Measurements from ENCODE around the gene SLC4A2.
A peak's percentile ranks its signal among the peaks of the same experiment; 100 is the strongest.

Gene SLC4A2

DNA sequence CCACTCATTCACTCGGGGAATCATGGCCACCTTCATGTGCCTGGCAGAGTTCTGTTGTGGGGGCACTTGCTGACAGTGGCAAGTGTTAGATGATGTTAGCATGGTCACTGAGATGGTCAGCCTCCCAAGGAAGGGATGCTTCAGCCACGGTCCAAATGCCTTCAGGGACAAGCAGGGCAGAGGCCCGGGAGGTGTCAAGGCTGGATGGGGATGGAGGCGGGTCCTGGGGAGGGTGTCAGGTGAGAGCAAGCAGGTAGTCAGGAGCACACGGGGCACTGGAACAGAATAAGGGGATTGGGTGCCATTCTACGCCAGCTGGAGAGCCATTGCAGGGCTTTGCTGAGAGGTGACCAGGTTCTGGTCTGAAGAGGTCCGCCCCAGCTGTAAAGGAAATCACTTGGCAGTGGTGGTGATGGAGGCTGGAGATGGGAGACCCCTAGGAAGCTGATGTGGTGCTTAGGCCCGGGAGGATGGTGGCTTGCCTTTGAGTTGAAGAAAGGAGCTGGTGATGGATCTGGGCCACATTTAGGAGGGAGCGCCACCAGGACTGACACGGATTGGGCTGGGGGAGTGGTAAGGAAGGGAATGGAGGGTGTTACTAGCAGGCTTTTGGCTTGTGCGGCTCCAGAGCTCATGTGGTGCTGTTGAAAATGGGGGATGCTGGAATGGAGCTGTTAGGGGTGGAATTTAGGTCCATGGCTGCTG, 51.0 kb downstream of the SLC4A2 start:
- WGBS (ENCODE audit: insufficient coverage), result 89% methylated on average over 10 of the region's 11 CpGs
- ChIA-PET CTCF (interaction anchor here (0.8 to 6.5 kb wide), 26 partner anchors 9 to 212 kb away, joined by 3 to 219 read pairs (median 4); partner anchors contain the start of genes ABCB8, AGAP3, ATG9B and FASTK), POLR2A (interaction anchor here (1.1 to 1.3 kb wide), 2 partner anchors 23 to 50 kb away, joined by 3 read pairs; no protein-coding TSS in a partner anchor)
- Histone ChIP-seq H3K4me3 (ENCODE audit: control insufficient read depth in 1 of 7, extremely low read depth in 1 of 7, insufficient read depth in 4 of 7, low read depth in 2 of 7, low read length in 6 of 7) (no peak overlapping the region), H3K27ac (ENCODE audit: insufficient read depth in 1 of 2, low read depth in 1 of 2, low read length in 2 of 2, poor library complexity in 1 of 2, severe bottlenecking in 2 of 2) (no peak overlapping the region), H3K36me3 (ENCODE audit: control insufficient read depth in 4 of 4, insufficient read depth in 4 of 4, low read length in 3 of 4) (peaks cover 0 to 13% (median 5%) of the 10 kb centered on the region in 4 experiments), H3K27me3 (replicated peaks in 2 of 5; ENCODE audit: control insufficient read depth in 4 of 5, insufficient read depth in 5 of 5, low read length in 4 of 5) (peaks cover 0 to 15% (median 3%) of the 10 kb centered on the region in 5 experiments), H3K4me1 (ENCODE audit: control extremely low read depth in 1 of 4, control insufficient read depth in 4 of 4, insufficient read depth in 4 of 4, low read length in 3 of 4) (peaks cover 0 to 17% (median 7%) of the 10 kb centered on the region in 4 experiments), H3K9me3 (ENCODE audit: control extremely low read depth in 1 of 5, control insufficient read depth in 4 of 5, insufficient read depth in 2 of 5, low read depth in 1 of 5, low read length in 4 of 5) (no peaks in the 10 kb centered on the region)
- no peak for DNase-seq

DNA sequence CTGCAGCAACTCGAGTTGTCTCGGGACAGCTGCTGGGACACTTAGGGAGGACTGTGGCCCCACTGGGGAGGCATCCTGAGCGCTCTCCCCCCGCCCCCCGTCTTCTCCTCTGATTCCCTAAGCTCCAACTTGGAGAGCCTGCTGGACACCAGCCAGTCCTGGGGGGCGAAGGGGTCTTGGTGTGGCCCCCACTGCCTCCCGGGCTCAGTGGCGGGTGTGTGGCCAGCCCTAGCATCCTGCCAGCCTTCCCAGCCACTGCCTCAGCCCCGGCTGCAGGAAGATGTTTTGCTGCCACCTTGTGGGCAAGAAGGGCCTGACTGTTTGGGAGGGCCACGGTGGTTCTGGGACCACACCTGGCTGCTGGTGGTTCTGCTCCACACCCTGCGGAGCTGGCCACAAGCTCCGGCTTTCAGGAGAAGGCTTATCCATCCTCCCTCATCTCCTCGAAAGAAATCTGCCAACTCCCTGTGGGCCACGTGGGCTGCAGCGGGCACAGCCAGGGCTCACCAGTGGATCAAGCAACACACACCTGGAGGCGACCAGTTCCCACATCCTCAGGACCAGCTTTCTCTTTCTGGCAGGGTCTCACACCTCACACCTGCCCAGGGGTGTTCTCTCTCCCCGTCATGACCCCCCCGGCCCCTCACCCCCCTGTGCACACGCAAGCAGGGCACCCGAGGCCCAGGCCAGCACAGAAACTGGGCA, 51.7 kb downstream of the SLC4A2 start:
- Histone ChIP-seq H3K36me3 (ENCODE audit: control insufficient read depth in 4 of 4, insufficient read depth in 4 of 4, low read length in 3 of 4) (peaks cover 0 to 13% (median 5%) of the 10 kb centered on the region in 4 experiments), H3K27ac (ENCODE audit: insufficient read depth in 1 of 2, low read depth in 1 of 2, low read length in 2 of 2, poor library complexity in 1 of 2, severe bottlenecking in 2 of 2) (no peak overlapping the region), H3K4me1 (ENCODE audit: control extremely low read depth in 1 of 4, control insufficient read depth in 4 of 4, insufficient read depth in 4 of 4, low read length in 3 of 4) (peaks cover 0 to 12% (median 6%) of the 10 kb centered on the region in 4 experiments), H3K9me3 (ENCODE audit: control extremely low read depth in 1 of 5, control insufficient read depth in 4 of 5, insufficient read depth in 2 of 5, low read depth in 1 of 5, low read length in 4 of 5) (no peaks in the 10 kb centered on the region), H3K4me3 (ENCODE audit: control insufficient read depth in 1 of 7, extremely low read depth in 1 of 7, insufficient read depth in 4 of 7, low read depth in 2 of 7, low read length in 6 of 7) (no peak overlapping the region), H3K27me3 (replicated peaks in 2 of 5; ENCODE audit: control insufficient read depth in 4 of 5, insufficient read depth in 5 of 5, low read length in 4 of 5) (peaks cover 0 to 22% (median 6%) of the 10 kb centered on the region in 5 experiments)
- DNase-seq, result peak; percentile 57 to 74 (median 67)
- POLR2A ChIA-PET, result interaction anchor here (1.1 to 1.3 kb wide), 2 partner anchors 24 to 51 kb away, joined by 3 read pairs; no protein-coding TSS in a partner anchor
- CTCF ChIA-PET, result interaction anchor here (0.8 to 6.5 kb wide), 37 partner anchors 8 to 213 kb away, joined by 3 to 219 read pairs (median 4); partner anchors contain the start of genes ABCB8, AGAP3, ATG9B and FASTK
- WGBS (ENCODE audit: insufficient coverage), result 48% methylated on average over 19 of the region's 20 CpGs

DNA sequence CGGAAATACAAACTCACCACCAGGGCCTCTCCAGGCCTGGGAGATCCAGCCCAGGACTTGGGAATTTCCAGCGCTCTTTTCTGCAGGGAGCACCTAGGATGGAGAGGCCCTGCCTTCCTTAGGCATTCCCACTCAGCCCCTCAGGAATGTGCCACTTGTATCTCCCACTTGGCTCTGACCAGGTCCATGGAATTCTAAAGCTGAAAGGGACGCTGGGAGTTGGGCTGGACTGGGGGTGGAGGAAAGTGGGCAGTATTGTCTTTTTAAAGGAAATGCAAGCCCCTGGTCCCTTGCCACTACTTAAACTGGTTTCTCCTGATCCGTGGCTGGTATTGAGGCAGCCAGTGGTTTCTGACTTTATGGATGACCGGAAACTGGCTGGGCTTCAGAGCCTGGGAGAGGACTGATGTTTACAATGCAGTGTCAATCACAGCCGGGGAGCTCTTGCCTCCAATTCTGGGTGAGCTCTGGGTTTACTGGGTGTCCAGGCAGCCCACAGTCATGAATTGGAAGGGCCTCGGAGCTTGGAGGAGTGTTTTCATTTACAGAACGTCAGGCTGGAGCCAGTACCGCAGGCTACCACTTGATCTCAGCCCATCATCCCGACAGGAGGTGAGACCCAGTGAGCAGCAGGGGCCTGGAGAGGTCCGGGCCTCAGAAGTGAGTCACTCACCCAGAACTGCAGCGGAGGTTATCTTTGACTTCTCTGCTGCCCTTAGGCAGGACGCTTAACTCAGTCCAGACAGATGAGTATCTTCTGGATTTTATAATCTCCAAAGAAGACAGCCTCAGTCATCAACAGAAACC, 54.2 kb downstream of the SLC4A2 start:
- CTCF ChIA-PET, result interaction anchor here (0.7 to 4.6 kb wide), 10 partner anchors 10 to 152 kb away, joined by 3 to 28 read pairs (median 4); no protein-coding TSS in a partner anchor
- 98% methylated on average over 11 of the region's 13 CpGs for WGBS (ENCODE audit: insufficient coverage)
- peaks cover 0 to 22% (median 7%) of the 10 kb centered on the region in 5 experiments for H3K27me3 ChIP-seq (replicated peaks in 2 of 5; ENCODE audit: control insufficient read depth in 4 of 5, insufficient read depth in 5 of 5, low read length in 4 of 5)
- H3K4me3 ChIP-seq (ENCODE audit: control insufficient read depth in 1 of 7, extremely low read depth in 1 of 7, insufficient read depth in 4 of 7, low read depth in 2 of 7, low read length in 6 of 7), result no peak overlapping the region
- no peak for DNase-seq
- peaks cover 0 to 28% (median 14%) of the 10 kb centered on the region in 4 experiments for H3K36me3 ChIP-seq (ENCODE audit: control insufficient read depth in 4 of 4, insufficient read depth in 4 of 4, low read length in 3 of 4)
- no peak overlapping the region for H3K27ac ChIP-seq (ENCODE audit: insufficient read depth in 1 of 2, low read depth in 1 of 2, low read length in 2 of 2, poor library complexity in 1 of 2, severe bottlenecking in 2 of 2)
- H3K9me3 ChIP-seq (ENCODE audit: control extremely low read depth in 1 of 5, control insufficient read depth in 4 of 5, insufficient read depth in 2 of 5, low read depth in 1 of 5, low read length in 4 of 5), result no peaks in the 10 kb centered on the region
- H3K4me1 ChIP-seq (ENCODE audit: control extremely low read depth in 1 of 4, control insufficient read depth in 4 of 4, insufficient read depth in 4 of 4, low read length in 3 of 4), result peaks cover 0 to 11% (median 5%) of the 10 kb centered on the region in 4 experiments
- POLR2A ChIA-PET, result no interaction called here

DNA sequence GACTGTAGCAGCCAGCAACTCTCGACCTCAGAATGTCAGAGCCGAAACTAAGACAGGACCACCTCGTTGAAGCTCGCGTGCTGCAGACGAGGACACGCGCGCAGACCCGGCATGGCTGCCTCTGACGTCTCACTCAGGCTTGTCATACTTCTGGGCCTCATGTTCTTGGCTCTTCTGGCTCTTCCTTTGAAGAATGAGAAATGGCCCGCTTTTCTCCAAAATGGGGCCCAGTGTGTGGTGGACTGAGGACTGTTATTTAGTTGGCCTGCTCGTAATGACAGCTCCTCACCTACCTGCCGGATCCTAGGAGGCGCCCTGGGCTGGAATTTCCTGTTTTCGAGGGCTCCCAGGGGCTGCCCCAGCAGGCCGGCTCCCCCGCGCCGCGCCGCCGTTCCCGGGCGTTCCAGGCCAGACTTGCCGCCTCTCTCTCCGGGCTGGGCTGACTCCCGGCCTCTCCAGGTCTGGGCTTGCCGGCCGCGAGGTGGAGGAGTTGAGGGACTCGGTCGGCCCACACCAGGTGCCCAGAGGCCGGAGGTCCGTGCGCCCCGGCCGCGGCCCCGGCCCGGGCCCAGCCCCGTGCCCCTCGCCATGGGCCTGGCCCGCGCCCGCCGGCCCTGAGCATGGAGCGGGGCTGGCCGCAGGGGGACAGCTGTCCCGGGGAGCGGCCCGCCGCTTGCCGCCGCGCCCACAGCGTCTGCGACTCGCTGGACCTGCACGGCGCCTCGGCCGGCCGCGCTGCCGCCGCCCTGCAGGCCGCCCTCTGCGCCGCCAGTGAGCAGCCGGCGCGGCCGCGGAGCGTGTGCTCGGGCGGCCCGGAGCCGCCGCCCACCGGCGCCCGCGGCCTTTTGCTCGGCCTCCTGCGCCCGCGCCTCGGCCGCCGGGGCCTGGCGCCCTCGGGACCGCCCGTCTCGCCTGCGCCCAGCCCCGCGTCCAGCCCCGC, 55.0 kb downstream of the SLC4A2 start:
- ChIA-PET CTCF (interaction anchor here (0.9 to 4.6 kb wide), 8 partner anchors 10 to 153 kb away, joined by 3 to 28 read pairs (median 4); no protein-coding TSS in a partner anchor), POLR2A (no interaction called here)
- DNase-seq, result peak in 1 of 3 donors; percentile 17
- Histone ChIP-seq H3K27ac (ENCODE audit: insufficient read depth in 1 of 2, low read depth in 1 of 2, low read length in 2 of 2, poor library complexity in 1 of 2, severe bottlenecking in 2 of 2) (no peak overlapping the region), H3K4me1 (ENCODE audit: control extremely low read depth in 1 of 4, control insufficient read depth in 4 of 4, insufficient read depth in 4 of 4, low read length in 3 of 4) (peaks cover 0 to 11% (median 5%) of the 10 kb centered on the region in 4 experiments), H3K4me3 (ENCODE audit: control insufficient read depth in 1 of 7, extremely low read depth in 1 of 7, insufficient read depth in 4 of 7, low read depth in 2 of 7, low read length in 6 of 7) (peak overlapping the region in 4 of 7 experiments; percentile 23 to 66 (median 45)), H3K9me3 (ENCODE audit: control extremely low read depth in 1 of 5, control insufficient read depth in 4 of 5, insufficient read depth in 2 of 5, low read depth in 1 of 5, low read length in 4 of 5) (no peaks in the 10 kb centered on the region), H3K27me3 (replicated peaks in 2 of 5; ENCODE audit: control insufficient read depth in 4 of 5, insufficient read depth in 5 of 5, low read length in 4 of 5) (peaks cover 0 to 22% (median 7%) of the 10 kb centered on the region in 5 experiments), H3K36me3 (ENCODE audit: control insufficient read depth in 4 of 4, insufficient read depth in 4 of 4, low read length in 3 of 4) (peaks cover 0 to 37% (median 22%) of the 10 kb centered on the region in 4 experiments)
- WGBS (ENCODE audit: insufficient coverage), result 36% methylated on average over 94 of the region's 101 CpGs

DNA sequence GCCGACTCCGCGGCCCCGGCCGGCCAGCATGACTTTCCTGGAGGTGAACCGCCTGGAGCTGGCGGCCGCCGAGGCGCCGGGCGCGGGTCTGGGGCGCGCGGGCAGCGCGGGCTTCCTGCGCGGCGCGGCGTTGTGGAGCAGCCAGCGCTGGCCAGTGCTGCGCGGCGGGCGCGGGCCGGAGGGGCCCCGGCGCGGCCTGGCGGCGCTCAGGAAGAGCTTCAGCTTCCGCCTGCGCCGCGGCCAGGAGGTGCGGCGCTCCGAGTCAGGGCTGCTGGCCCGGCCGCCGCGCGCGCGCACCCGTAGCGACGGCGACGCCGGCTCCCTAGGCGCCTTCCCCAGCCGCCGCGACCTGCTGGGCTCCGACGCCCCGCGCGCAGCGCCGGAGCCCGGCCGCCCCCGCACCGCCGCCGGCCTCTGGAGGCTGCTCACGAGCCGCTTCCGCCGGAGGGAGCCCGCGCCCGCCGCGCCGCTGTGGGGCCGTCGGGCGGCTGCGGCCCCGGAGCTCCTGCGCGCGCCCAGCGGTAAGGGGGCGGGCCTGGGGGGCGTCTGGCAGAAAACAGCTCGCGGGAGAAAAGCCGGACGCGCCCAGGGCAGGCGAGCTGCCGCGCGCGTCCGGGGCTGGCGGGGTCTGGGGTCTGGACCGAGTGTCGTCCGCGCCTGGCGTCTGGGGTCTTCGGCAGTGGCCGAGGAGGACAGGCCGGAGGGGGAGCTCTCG, 55.9 kb downstream of the SLC4A2 start:
- Histone ChIP-seq H3K36me3 (ENCODE audit: control insufficient read depth in 4 of 4, insufficient read depth in 4 of 4, low read length in 3 of 4) (peaks cover 0 to 45% (median 30%) of the 10 kb centered on the region in 4 experiments), H3K27me3 (replicated peaks in 2 of 5; ENCODE audit: control insufficient read depth in 4 of 5, insufficient read depth in 5 of 5, low read length in 4 of 5) (peaks cover 0 to 22% (median 7%) of the 10 kb centered on the region in 5 experiments), H3K4me3 (ENCODE audit: control insufficient read depth in 1 of 7, extremely low read depth in 1 of 7, insufficient read depth in 4 of 7, low read depth in 2 of 7, low read length in 6 of 7) (peak overlapping the region in 4 of 7 experiments; percentile 23 to 66 (median 45)), H3K4me1 (ENCODE audit: control extremely low read depth in 1 of 4, control insufficient read depth in 4 of 4, insufficient read depth in 4 of 4, low read length in 3 of 4) (peaks cover 0 to 11% (median 5%) of the 10 kb centered on the region in 4 experiments), H3K27ac (ENCODE audit: insufficient read depth in 1 of 2, low read depth in 1 of 2, low read length in 2 of 2, poor library complexity in 1 of 2, severe bottlenecking in 2 of 2) (no peak overlapping the region), H3K9me3 (ENCODE audit: control extremely low read depth in 1 of 5, control insufficient read depth in 4 of 5, insufficient read depth in 2 of 5, low read depth in 1 of 5, low read length in 4 of 5) (no peaks in the 10 kb centered on the region)
- POLR2A ChIA-PET, result interaction anchor here (0.5 kb wide), 1 partner anchor 67 kb away, joined by 3 read pairs; no protein-coding TSS in a partner anchor
- peak in 2 of 3 donors; percentile 43 to 58 for DNase-seq
- 13% methylated on average over 89 of the region's 114 CpGs for WGBS (ENCODE audit: insufficient coverage)
- CTCF ChIA-PET, result interaction anchor here (0.7 to 1.6 kb wide), 12 partner anchors 9 to 217 kb away, joined by 3 to 5 read pairs (median 3); no protein-coding TSS in a partner anchor

Data from common myeloid progenitor, CD34-positive (primary cell).